CD1c-positive myeloid dendritic cell (primary cell): ENCODE data around the gene NRXN3.

Experiments used
- DNase-seq: peaks from one replicate; pipeline ENCODE4 v3.0.0-alpha.2; 2016; ENCODE audit errors: extremely low spot score

The NRXN3 gene

GRCh38 chr14:78319887-78320635 lies 149.9 kb downstream of the NRXN3 start:
- DNase-seq, result no peak

GRCh38 chr14:78324353-78324752 lies 154.2 kb downstream of the NRXN3 start:
- no peak for DNase-seq

GRCh38 chr14:78325911-78326310 lies 155.7 kb downstream of the NRXN3 start:
- DNase-seq, result no peak

GRCh38 chr14:78327426-78328221 lies 157.5 kb downstream of the NRXN3 start:
- no peak for DNase-seq

GRCh38 chr14:78329371-78329770 lies 159.2 kb downstream of the NRXN3 start:
- no peak for DNase-seq

GRCh38 chr14:78335531-78335930 lies 165.4 kb downstream of the NRXN3 start:
- DNase-seq, result no peak

- DNase-seq, result no peak
Observed at GRCh38 chr14:78340250-78340649, 170.1 kb downstream of the NRXN3 start.

- DNase-seq, result no peak
Observed at GRCh38 chr14:78341827-78342389, 171.7 kb downstream of the NRXN3 start.

GRCh38 chr14:78342879-78343278 lies 172.7 kb downstream of the NRXN3 start:
- DNase-seq, result no peak

GRCh38 chr14:78344290-78344689 lies 174.1 kb downstream of the NRXN3 start:
- DNase-seq, result no peak

GRCh38 chr14:78345131-78345744 lies 175.1 kb downstream of the NRXN3 start:
- DNase-seq, result no peak

- DNase-seq, result no peak
Observed at GRCh38 chr14:78346747-78347146, 176.6 kb downstream of the NRXN3 start.

- DNase-seq, result no peak
Observed at GRCh38 chr14:78355109-78355508, 184.9 kb downstream of the NRXN3 start.

- DNase-seq, result no peak
Observed at GRCh38 chr14:78356391-78356790, 186.2 kb downstream of the NRXN3 start.

GRCh38 chr14:78358591-78358990 lies 188.4 kb downstream of the NRXN3 start:
- no peak for DNase-seq

- no peak for DNase-seq
Observed at GRCh38 chr14:78359581-78359980, 189.4 kb downstream of the NRXN3 start.

GRCh38 chr14:78363008-78363407 lies 192.8 kb downstream of the NRXN3 start:
- DNase-seq, result no peak

- DNase-seq, result no peak
Observed at GRCh38 chr14:78367355-78367754, 197.2 kb downstream of the NRXN3 start.

GRCh38 chr14:78383060-78383459 lies 212.9 kb downstream of the NRXN3 start:
- no peak for DNase-seq

- DNase-seq, result no peak
Observed at GRCh38 chr14:78398216-78398615, 228.0 kb downstream of the NRXN3 start.

GRCh38 chr14:78399316-78399889 lies 229.2 kb downstream of the NRXN3 start:
- peak; percentile 1 for DNase-seq

GRCh38 chr14:78401866-78402265 lies 231.7 kb downstream of the NRXN3 start:
- no peak for DNase-seq
